Right atrium auricular region (tissue), 2 donors: ENCODE data around the gene SDC3. TPM values are rescaled to one million over a fixed set of nuclear protein-coding genes. Genes with fewer than 3 reads are reported as not detected.

ENCODE experiments used
- DNase-seq: peaks from one replicate; pipeline ENCODE4 v3.0.0-alpha.2; 2019; ENCODE audit warnings: low spot score
- H3K27ac ChIP-seq, 2 donors: fragments of 200-600 bp; sonication (generic); 1 replicate in 1 of 2; 2 replicates in 1 of 2; pipeline ENCODE4 v1.5.1; 2016 to 2019
- H3K27me3 ChIP-seq, 2 donors: fragments of 200-600 bp; sonication (generic); one replicate each; pipeline versions ENCODE4 v1.5.1 to v1.6.0; 2017 to 2019
- H3K36me3 ChIP-seq: fragments of 200-600 bp; sonication (generic); one replicate; pipeline ENCODE4 v1.5.1; 2016
- H3K4me1 ChIP-seq, 2 donors: fragments of 200-600 bp; sonication (generic); one replicate each; pipeline versions ENCODE4 v1.5.1 to v1.6.0; 2017 to 2019
- H3K4me3 ChIP-seq, 2 donors: fragments of 200-600 bp; sonication (generic); 1 replicate in 1 of 2; 2 replicates in 1 of 2; pipeline ENCODE4 v1.5.1; 2017 to 2019; ENCODE audit warnings: mild to moderate bottlenecking in 1 of 2, moderate library complexity in 1 of 2
- H3K9me3 ChIP-seq, 2 donors: fragments of 200-600 bp; sonication (generic); one replicate each; pipeline ENCODE4 v1.5.1; 2019
- CTCF ChIP-seq, 2 donors: fragments of 200-600 bp; sonication (generic); IDR thresholded peaks; one replicate each; pipeline ENCODE4 v1.5.1; 2019; ENCODE audit warnings: antibody characterized with exemption in 2 of 2
- total RNA-seq, 2 donors: library from RNA; depleted of rRNA; stranded (reverse); fragments of >200 nt; gene quantifications; one replicate each; pipeline ENCODE4 v1.1.0, GENCODE V29; 2016

The SDC3 gene
- total RNA-seq, 2 donors from 2014 or later: 15.9 to 43.8 TPM

- no peaks in the 10 kb centered on the region for H3K9me3 ChIP-seq
- H3K27ac ChIP-seq: no peak overlapping the region
- no peak for DNase-seq
- no peak for TF ChIP-seq CTCF (IDR thresholded peaks at IDR 0.05)
- no peaks in the 10 kb centered on the region for H3K27me3 ChIP-seq
- H3K36me3 ChIP-seq: no peaks in the 10 kb centered on the region
- H3K4me1 ChIP-seq: peaks cover 0 to 41% of the 10 kb centered on the region in 2 donors
- no peak overlapping the region for H3K4me3 ChIP-seq
Measured at GRCh38 chr1:30884723-30885122, 23.8 kb downstream of the SDC3 start.

GRCh38 chr1:30883389-30884172, 25.0 kb downstream of the SDC3 start:
- no peak overlapping the region for H3K27ac ChIP-seq
- peaks cover 0 to 33% of the 10 kb centered on the region in 2 donors for H3K4me1 ChIP-seq
- no peak for DNase-seq

GRCh38 chr1:30882678-30883388, 25.7 kb downstream of the SDC3 start:
- no peaks in the 10 kb centered on the region for H3K36me3 ChIP-seq
- no peak for TF ChIP-seq CTCF (IDR thresholded peaks at IDR 0.05)
- no peak for DNase-seq
- no peaks in the 10 kb centered on the region for H3K9me3 ChIP-seq
- no peaks in the 10 kb centered on the region for H3K27me3 ChIP-seq
- H3K4me3 ChIP-seq: no peak overlapping the region
- peaks cover 0 to 33% of the 10 kb centered on the region in 2 donors for H3K4me1 ChIP-seq
- no peak overlapping the region for H3K27ac ChIP-seq

More at GRCh38 chr1:30883389-30884172, 25.0 kb downstream of the SDC3 start:
- H3K36me3 ChIP-seq: no peaks in the 10 kb centered on the region
- no peak overlapping the region for H3K4me3 ChIP-seq
- no peak for TF ChIP-seq CTCF (IDR thresholded peaks at IDR 0.05)
- H3K9me3 ChIP-seq: no peaks in the 10 kb centered on the region
- H3K27me3 ChIP-seq: no peaks in the 10 kb centered on the region

GRCh38 chr1:30881319-30882181, 27.0 kb downstream of the SDC3 start:
- Histone ChIP-seq H3K4me1 (peaks cover 0 to 40% of the 10 kb centered on the region in 2 donors), H3K4me3 (no peak overlapping the region), H3K27me3 (no peaks in the 10 kb centered on the region), H3K27ac (no peak overlapping the region), H3K36me3 (peaks cover 3% of the 10 kb centered on the region), H3K9me3 (no peaks in the 10 kb centered on the region)
- no peak for DNase-seq
- no peak for TF ChIP-seq CTCF (IDR thresholded peaks at IDR 0.05)

- H3K4me1 ChIP-seq: peaks cover 0 to 37% of the 10 kb centered on the region in 2 donors
Measured at GRCh38 chr1:30880678-30881318, 27.8 kb downstream of the SDC3 start.

More at GRCh38 chr1:30880678-30881318, 27.8 kb downstream of the SDC3 start:
- Histone ChIP-seq H3K27me3 (no peaks in the 10 kb centered on the region), H3K27ac (no peak overlapping the region), H3K36me3 (peaks cover 6% of the 10 kb centered on the region), H3K9me3 (no peaks in the 10 kb centered on the region), H3K4me3 (no peak overlapping the region)
- TF ChIP-seq CTCF (IDR thresholded peaks at IDR 0.05): no peak
- DNase-seq: no peak
